Adrenal gland (tissue), 12 donors: ENCODE data around the gene RNU6-9. TPM values are rescaled to one million over a fixed set of nuclear protein-coding genes. Genes with fewer than 3 reads are reported as not detected.

Source experiments
- DNase-seq, 7 donors: peaks; one replicate each; pipeline ENCODE4 v3.0.0-alpha.2; 2019 to 2020
- H3K27ac ChIP-seq, 5 donors: fragments of 200-600 bp; sonication (generic) in 4 of 5; 1 replicate in 3 of 5; 2 replicates in 2 of 5; pipeline versions ENCODE4 v1.5.1 to v1.8.0; 2016 to 2020; ENCODE audit warnings: mild to moderate bottlenecking in 1 of 5
- H3K27me3 ChIP-seq: fragments of 200-600 bp; 2 replicates; pipeline ENCODE4 v1.8.0; 2021
- H3K36me3 ChIP-seq, 2 donors: fragments of 200-600 bp; replicated peaks in 1 of 2; 1 replicate in 1 of 2; 2 replicates in 1 of 2; pipeline versions ENCODE4 v1.5.1 to v1.8.0; 2018 to 2022
- H3K4me1 ChIP-seq, 2 donors: fragments of 200-600 bp; replicated peaks in 1 of 2; 1 replicate in 1 of 2; 2 replicates in 1 of 2; pipeline versions ENCODE4 v1.5.1 to v1.8.0; 2018 to 2021
- H3K4me3 ChIP-seq, 4 donors: fragments of 200-600 bp; sonication (generic) in 3 of 4; one replicate each; pipeline ENCODE4 v1.5.1; 2016 to 2018
- H3K9me3 ChIP-seq, 3 donors: fragments of 200-600 bp; sonication (generic) in 1 of 3; replicated peaks in 1 of 3; 1 replicate in 2 of 3; 2 replicates in 1 of 3; pipeline versions ENCODE4 v1.5.1 to v1.8.0; 2016 to 2021
- CTCF ChIP-seq, 6 experiments: fragments of 450-650 bp in 4 of 6; fragments of 200-600 bp in 2 of 6; sonication (generic) in 1 of 6; IDR thresholded peaks; 1 replicate in 5 of 6; 2 replicates in 1 of 6; pipeline versions ENCODE4 v1.5.1 to v1.8.0; 2016 to 2021; ENCODE audit warnings: antibody characterized with exemption in 6 of 6, mild to moderate bottlenecking in 2 of 6, moderate library complexity in 1 of 6
- POLR2A ChIP-seq, 2 donors: fragments of 450-650 bp; IDR thresholded peaks; one replicate each; pipeline ENCODE4 v1.6.1; 2017; ENCODE audit warnings: antibody characterized with exemption in 2 of 2, mild to moderate bottlenecking in 2 of 2, moderate library complexity in 1 of 2
- WGBS, 4 donors: extraction: QIAGEN DNeasy Blood & Tissue Kit in 2 of 4; methylation state at CpG; one replicate each; pipeline versions ENCODE4 v1.1.5 to v1.1.7; 2013 to 2017; 5-methylcytosine and 5-hydroxymethylcytosine counted together
- intact Hi-C, 2 donors: fragments of 100-400 bp; cut with DNase I; formaldehyde crosslinking; loops; one replicate each; pipeline versions ENCODE4 v1.14.1 to v1.15.0; 2022 to 2023
- polyA plus RNA-seq, 3 donors: library from polyadenylated mRNA; stranded (reverse); fragments of 200-250 nt in 2 of 3; fragments of 350-450 nt in 1 of 3; fragmentation: Illumina TruSeq in 1 of 3; extraction: RNeasy Lipid Tissue Mini Kit (QIAGEN cat#74804) in 1 of 3; gene quantifications; one replicate each; pipeline ENCODE4 v1.2.3, GENCODE V29; 2013 to 2014
- total RNA-seq, 9 donors: library from RNA; depleted of rRNA in 4 of 9; stranded (reverse); fragments of >200 nt in 4 of 9; fragments of 120-200 nt in 1 of 9; fragmentation: NEBNext Ultra II Directional in 1 of 9; extraction: Animal tissue kit (Norgen Biotek cat#: 25700) in 1 of 9; gene quantifications; one replicate each; pipeline versions ENCODE4 v1.1.0 to v1.2.4, GENCODE V29; 2013 to 2023
- donor health status: healthy with polysubstance abuse.
- donor health status: Bipolar disorder and iron deficiency.
- donor health status: DM: yes; HTN: yes; CAD: no.
- donor health status: DM: no; HTN: no; CAD: no.
- donor health status: DM: no; HTN: no; CAD: no.
- donor health status: DM: yes; HTN: yes; CAD: no.

The RNU6-9 gene
- total and polyA plus RNA-seq, 12 donors, result not detected

GRCh38 chr19:885536-886224 is 7.6 kb upstream of the RNU6-9 start:
- 88 to 98% (median 96%) methylated on average over 26 to 64 of the region's 64 CpGs for WGBS, 4 donors

GRCh38 chr19:887072-887471 is 6.2 kb upstream of the RNU6-9 start:
- intact Hi-C loops, result no loop called here
- Histone ChIP-seq H3K27ac (no peak overlapping the region), H3K27me3 (no peaks in the 10 kb centered on the region), H3K36me3 (peaks cover 0 to 56% of the 10 kb centered on the region in 2 donors), H3K4me1 (peaks cover 1 to 3% of the 10 kb centered on the region in 2 donors), H3K4me3 (no peak overlapping the region), H3K9me3 (no peaks in the 10 kb centered on the region)
- 81 to 89% (median 85%) methylated on average over 16 of the region's 16 CpGs for WGBS, 4 donors
- no peak for TF ChIP-seq POLR2A (IDR thresholded peaks at IDR 0.05)
- no peak for TF ChIP-seq CTCF (IDR thresholded peaks at IDR 0.05)
- DNase-seq, result peak in 3 of 7 donors; percentile 41 to 89 (median 52)

More at GRCh38 chr19:885536-886224, 7.6 kb upstream of the RNU6-9 start:
- H3K27ac ChIP-seq, result no peak overlapping the region
- no peaks in the 10 kb centered on the region for H3K9me3 ChIP-seq
- no peaks in the 10 kb centered on the region for H3K27me3 ChIP-seq
- no peaks in the 10 kb centered on the region for H3K4me1 ChIP-seq
- no peak overlapping the region for H3K4me3 ChIP-seq
- no peak for DNase-seq
- intact Hi-C loops, result no loop called here
- peaks cover 0 to 64% of the 10 kb centered on the region in 2 donors for H3K36me3 ChIP-seq
- TF ChIP-seq POLR2A (IDR thresholded peaks at IDR 0.05) (no peak), CTCF (IDR thresholded peaks at IDR 0.05) (no peak)

GRCh38 chr19:887599-887998 is 5.7 kb upstream of the RNU6-9 start:
- H3K9me3 ChIP-seq, result no peaks in the 10 kb centered on the region
- intact Hi-C loops, result no loop called here
- peaks cover 0 to 51% of the 10 kb centered on the region in 2 donors for H3K36me3 ChIP-seq
- H3K27ac ChIP-seq, result no peak overlapping the region
- TF ChIP-seq CTCF (IDR thresholded peaks at IDR 0.05), result no peak
- TF ChIP-seq POLR2A (IDR thresholded peaks at IDR 0.05), result no peak
- no peak overlapping the region for H3K4me3 ChIP-seq
- peaks cover 4 to 6% of the 10 kb centered on the region in 2 donors for H3K4me1 ChIP-seq
- 91 to 95% (median 92%) methylated on average over 9 to 10 of the region's 10 CpGs for WGBS, 4 donors
- no peak for DNase-seq
- H3K27me3 ChIP-seq, result no peaks in the 10 kb centered on the region

- H3K4me1 ChIP-seq, result peaks cover 6 to 7% of the 10 kb centered on the region in 2 donors
- H3K27me3 ChIP-seq, result no peaks in the 10 kb centered on the region
- no peaks in the 10 kb centered on the region for H3K9me3 ChIP-seq
- H3K36me3 ChIP-seq, result peaks cover 0 to 44% of the 10 kb centered on the region in 2 donors
- DNase-seq, result no peak
- 90 to 92% (median 92%) methylated on average over 29 to 30 of the region's 30 CpGs for WGBS, 4 donors
- intact Hi-C loops, result no loop called here
- H3K4me3 ChIP-seq, result no peak overlapping the region
- TF ChIP-seq POLR2A (IDR thresholded peaks at IDR 0.05) (no peak), CTCF (IDR thresholded peaks at IDR 0.05) (no peak)
- no peak overlapping the region for H3K27ac ChIP-seq
These were observed 4.5 kb upstream of the RNU6-9 start for GRCh38 chr19:888581-889385.
